HCT116 (cell line): ENCODE data around the gene DPP10.

ENCODE experiments used
- ATF3 ChIP-seq: IDR thresholded peaks from 2 replicates; pipeline ENCODE4 v1.6.1; 2012
- CBX3 ChIP-seq: IDR thresholded peaks from 2 replicates; pipeline ENCODE4 v1.6.1; 2012; ENCODE audit warnings: low read depth
- CTCF ChIP-seq, 3 experiments: fragments of 200-600 bp in 1 of 3; sonication (generic) in 1 of 3; IDR thresholded peaks in 2 of 3; conservative IDR thresholded peaks in 1 of 3; 2 replicates each; pipeline ENCODE4 v1.5.1; 2012 to 2017; ENCODE audit warnings: low read depth in 2 of 3, low read length in 2 of 3, antibody characterized with exemption in 1 of 3, borderline replicate concordance in 1 of 3, control low read depth in 1 of 3, mild to moderate bottlenecking in 1 of 3, mixed read lengths in 1 of 3, mixed run types in 1 of 3, moderate library complexity in 1 of 3; ENCODE audit not compliant: insufficient read depth in 1 of 3
- EZH2phosphoT487 ChIP-seq: fragments of 200-600 bp; IDR thresholded peaks from 2 replicates; pipeline ENCODE4 v1.6.1; 2018; ENCODE audit warnings: antibody characterized with exemption, borderline replicate concordance
- JUND ChIP-seq: IDR thresholded peaks from 2 replicates; pipeline ENCODE4 v1.6.1; 2012
- RAD21 ChIP-seq: IDR thresholded peaks from 2 replicates; pipeline ENCODE4 v1.6.1; 2012; ENCODE audit warnings: low read depth, mild to moderate bottlenecking

- TF ChIP-seq JUND (no peak), ATF3 (no peak), CTCF (IDR thresholded peaks at IDR 0.05 in 2 of 3, conservative IDR thresholded peaks at IDR 0.05 in 1 of 3; ENCODE audit: borderline replicate concordance in 1 of 3, insufficient read depth in 1 of 3, low read depth in 2 of 3, low read length in 2 of 3) (no peak), RAD21 (no peak), CBX3 (no peak), EZH2phosphoT487 (no peak)
Observed at GRCh38 chr2:115569547-115569946, 1127.1 kb downstream of the DPP10 start.
